Natural killer cell (primary cell): ENCODE results near the gene GOLGA8S. TPM values are rescaled to one million over a fixed set of nuclear protein-coding genes. Genes with fewer than 3 reads are reported as not detected.
"Not testable (repeated sequence)": the region's sequence is repeated elsewhere in the genome, so short reads cannot be mapped to it uniquely, and the experiment has no call there.

Source experiments
- ATAC-seq, 3 donors: fragments of 150-1000 bp in 2 of 3; fragments of 200-7000 bp in 1 of 3; cut with Tn5 transposase; 1 replicate in 1 of 3; 2 replicates in 2 of 3; pipeline ENCODE4 v1.10.0; 2021; ENCODE audit warnings: mild to moderate bottlenecking in 2 of 3, moderate library complexity in 2 of 3
- DNase-seq, 2 donors: peaks; one replicate each; pipeline versions ENCODE4 v3.0.0 to v3.0.0-alpha.2; 2013 to 2021; ENCODE audit warnings: mixed read lengths in 1 of 2
- H3K27ac ChIP-seq: one replicate; pipeline ENCODE4 v1.5.1; 2013; ENCODE audit warnings: mild to moderate bottlenecking, low read length
- H3K27me3 ChIP-seq: one replicate; pipeline ENCODE4 v1.6.1; 2013; ENCODE audit warnings: low read length; ENCODE audit not compliant: control insufficient read depth, insufficient read depth
- H3K36me3 ChIP-seq: one replicate; pipeline ENCODE4 v1.6.1; 2013; ENCODE audit warnings: low read length; ENCODE audit not compliant: control insufficient read depth, insufficient read depth
- H3K4me1 ChIP-seq: one replicate; pipeline ENCODE4 v1.6.1; 2013; ENCODE audit warnings: low read length; ENCODE audit not compliant: control insufficient read depth, insufficient read depth
- H3K4me3 ChIP-seq: one replicate; pipeline ENCODE4 v1.5.1; 2013; ENCODE audit warnings: low read length
- H3K9me3 ChIP-seq: one replicate; pipeline ENCODE4 v1.6.1; 2013; ENCODE audit warnings: low read length; ENCODE audit not compliant: control insufficient read depth, insufficient read depth
- H3K27ac Mint-ChIP-seq, 2 donors: one replicate each; pipeline ENCODE4 v1.8.0; 2022; ENCODE audit warnings: mild to moderate bottlenecking in 2 of 2, mixed read lengths in 2 of 2, moderate library complexity in 1 of 2
- H3K27me3 Mint-ChIP-seq, 2 donors: one replicate each; pipeline ENCODE4 v1.8.0; 2022; ENCODE audit warnings: low read depth in 2 of 2, mixed read lengths in 2 of 2
- H3K36me3 Mint-ChIP-seq: one replicate; pipeline ENCODE4 v1.8.0; 2022; ENCODE audit warnings: mixed read lengths
- H3K4me1 Mint-ChIP-seq, 2 donors: one replicate each; pipeline ENCODE4 v1.8.0; 2022; ENCODE audit warnings: mixed read lengths in 2 of 2
- H3K4me3 Mint-ChIP-seq: one replicate; pipeline ENCODE4 v1.8.0; 2022; ENCODE audit warnings: mild to moderate bottlenecking, moderate library complexity, mixed read lengths
- H3K9me3 Mint-ChIP-seq, 2 donors: one replicate each; pipeline ENCODE4 v1.8.0; 2022; ENCODE audit warnings: mixed read lengths in 2 of 2
- CTCF ChIP-seq: fragments of 200-600 bp; IDR thresholded peaks from one replicate; pipeline ENCODE4 v1.8.0; 2022; ENCODE audit warnings: antibody characterized with exemption
- WGBS: methylation state at CpG from one replicate; pipeline ENCODE4 v1.1.7; 2013; ENCODE audit warnings: missing lambda C conversion rate; ENCODE audit not compliant: insufficient coverage; 5-methylcytosine and 5-hydroxymethylcytosine counted together
- intact Hi-C: fragments of 100-400 bp; cut with micrococcal nuclease; formaldehyde crosslinking; loops from one replicate; pipeline ENCODE4 v1.14.2; 2022
- total RNA-seq, 4 donors: library from RNA; stranded (reverse); fragments of 120-200 nt in 1 of 4; gene quantifications; one replicate each; pipeline versions ENCODE4 v1.2.3 to v1.2.4, GENCODE V29; 2013 to 2022

The GOLGA8S gene
- total RNA-seq, 3 donors from 2014 or later (not counting 1 experiment from before 2014, with no cell fraction given) = 2.3 to 6.0 (median 2.8) TPM

- not testable (repeated sequence) for ATAC-seq, H3K4me3 Mint-ChIP-seq, H3K4me1 Mint-ChIP-seq
Measured at GRCh38 chr15:23380700-23381099, 26.2 kb downstream of the GOLGA8S start.

GRCh38 chr15:23381192-23381591 lies 26.6 kb downstream of the GOLGA8S start:
- H3K36me3 ChIP-seq, H3K27ac Mint-ChIP-seq, H3K9me3 ChIP-seq, DNase-seq, H3K4me1 Mint-ChIP-seq, ATAC-seq, H3K36me3 Mint-ChIP-seq, H3K4me3 ChIP-seq, intact Hi-C loops, H3K4me3 Mint-ChIP-seq, H3K27me3 ChIP-seq, H3K27ac ChIP-seq, H3K4me1 ChIP-seq, H3K9me3 Mint-ChIP-seq: not testable (repeated sequence)
- peaks cover 3 to 10% of the 10 kb centered on the region in 2 donors for H3K27me3 Mint-ChIP-seq
- 62% methylated on average over 7 of the region's 7 CpGs for WGBS

More at GRCh38 chr15:23380700-23381099, 26.2 kb downstream of the GOLGA8S start:
- H3K27ac ChIP-seq, H3K9me3 Mint-ChIP-seq, H3K27me3 ChIP-seq, H3K27ac Mint-ChIP-seq, H3K4me3 ChIP-seq, H3K9me3 ChIP-seq, H3K36me3 ChIP-seq, intact Hi-C loops, H3K36me3 Mint-ChIP-seq, H3K27me3 Mint-ChIP-seq, DNase-seq, H3K4me1 ChIP-seq: not testable (repeated sequence)
- 79% methylated on average over 4 of the region's 4 CpGs for WGBS

- Histone ChIP-seq H3K27me3 (no peaks in the 10 kb centered on the region), H3K36me3 (no peaks in the 10 kb centered on the region), H3K9me3 (no peaks in the 10 kb centered on the region), H3K4me3 (no peak overlapping the region), H3K4me1 (no peaks in the 10 kb centered on the region), H3K27ac (no peak overlapping the region)
- no peaks in the 10 kb centered on the region for H3K36me3 Mint-ChIP-seq
- H3K9me3 Mint-ChIP-seq = no peaks in the 10 kb centered on the region
- H3K4me3 Mint-ChIP-seq = no peak overlapping the region
- TF ChIP-seq CTCF = no peak
- H3K4me1 Mint-ChIP-seq = no peaks in the 10 kb centered on the region
- DNase-seq = no peak
- ATAC-seq = no peak
- peaks cover 3 to 17% of the 10 kb centered on the region in 2 donors for H3K27me3 Mint-ChIP-seq
- intact Hi-C loops = no loop called here
- no peak overlapping the region for H3K27ac Mint-ChIP-seq
Measured at GRCh38 chr15:23384371-23384770, 29.8 kb downstream of the GOLGA8S start.

GRCh38 chr15:23385886-23386430 lies 31.4 kb downstream of the GOLGA8S start:
- no peaks in the 10 kb centered on the region for H3K4me1 Mint-ChIP-seq
- no peak for TF ChIP-seq CTCF
- ATAC-seq (no peak), DNase-seq (no peak)
- H3K36me3 ChIP-seq = no peaks in the 10 kb centered on the region
- no peak overlapping the region for H3K4me3 ChIP-seq
- no peak overlapping the region for H3K4me3 Mint-ChIP-seq
- H3K9me3 ChIP-seq = no peaks in the 10 kb centered on the region
- H3K27me3 Mint-ChIP-seq = peaks cover 3 to 17% of the 10 kb centered on the region in 2 donors
- no peaks in the 10 kb centered on the region for H3K4me1 ChIP-seq
- no peak overlapping the region for H3K27ac Mint-ChIP-seq
- intact Hi-C loops = no loop called here
- H3K36me3 Mint-ChIP-seq = no peaks in the 10 kb centered on the region
- H3K9me3 Mint-ChIP-seq = no peaks in the 10 kb centered on the region
- WGBS = 28% methylated on average over 11 of the region's 11 CpGs
- H3K27me3 ChIP-seq = no peaks in the 10 kb centered on the region
- no peak overlapping the region for H3K27ac ChIP-seq
